Measurements from ENCODE around the gene ATP1B4.

DNA sequence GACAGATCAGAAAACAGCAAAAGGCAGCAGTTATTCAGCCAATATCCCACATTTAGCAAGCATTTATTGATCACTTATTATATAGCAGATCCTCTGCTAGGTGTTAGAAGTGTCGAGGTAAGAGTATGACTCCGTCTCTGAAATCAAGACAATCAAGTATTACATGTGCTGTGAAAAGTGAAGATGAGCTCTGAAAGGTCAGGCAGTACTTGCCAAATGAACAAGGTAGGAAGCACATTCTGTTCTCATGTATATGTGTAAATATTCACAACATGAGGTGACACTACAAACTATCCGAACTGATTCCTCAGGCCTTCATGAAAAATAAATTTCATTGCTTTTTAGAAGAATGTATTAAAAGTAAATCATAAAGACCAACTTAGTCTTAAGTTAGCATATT lies 15.3 kb downstream of the ATP1B4 start:
- TF ChIP-seq, protein P1, sequence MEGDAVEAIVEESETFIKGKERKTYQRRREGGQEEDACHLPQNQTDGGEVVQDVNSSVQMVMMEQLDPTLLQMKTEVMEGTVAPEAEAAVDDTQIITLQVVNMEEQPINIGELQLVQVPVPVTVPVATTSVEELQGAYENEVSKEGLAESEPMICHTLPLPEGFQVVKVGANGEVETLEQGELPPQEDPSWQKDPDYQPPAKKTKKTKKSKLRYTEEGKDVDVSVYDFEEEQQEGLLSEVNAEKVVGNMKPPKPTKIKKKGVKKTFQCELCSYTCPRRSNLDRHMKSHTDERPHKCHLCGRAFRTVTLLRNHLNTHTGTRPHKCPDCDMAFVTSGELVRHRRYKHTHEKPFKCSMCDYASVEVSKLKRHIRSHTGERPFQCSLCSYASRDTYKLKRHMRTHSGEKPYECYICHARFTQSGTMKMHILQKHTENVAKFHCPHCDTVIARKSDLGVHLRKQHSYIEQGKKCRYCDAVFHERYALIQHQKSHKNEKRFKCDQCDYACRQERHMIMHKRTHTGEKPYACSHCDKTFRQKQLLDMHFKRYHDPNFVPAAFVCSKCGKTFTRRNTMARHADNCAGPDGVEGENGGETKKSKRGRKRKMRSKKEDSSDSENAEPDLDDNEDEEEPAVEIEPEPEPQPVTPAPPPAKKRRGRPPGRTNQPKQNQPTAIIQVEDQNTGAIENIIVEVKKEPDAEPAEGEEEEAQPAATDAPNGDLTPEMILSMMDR (conservative IDR thresholded peaks at IDR 0.05; ENCODE audit: low read length): no peak
- no peak for TF ChIP-seq EZH2phosphoT487 (IDR thresholded peaks at IDR 0.05; ENCODE audit: borderline replicate concordance)
